ENCODE measurements around the gene CMTM6.
A peak's percentile ranks its signal among the peaks of the same experiment; 100 is the strongest.
"Not testable (repeated sequence)": the region's sequence is repeated elsewhere in the genome, so short reads cannot be mapped to it uniquely, and the experiment has no call there.

Gene CMTM6

DNA sequence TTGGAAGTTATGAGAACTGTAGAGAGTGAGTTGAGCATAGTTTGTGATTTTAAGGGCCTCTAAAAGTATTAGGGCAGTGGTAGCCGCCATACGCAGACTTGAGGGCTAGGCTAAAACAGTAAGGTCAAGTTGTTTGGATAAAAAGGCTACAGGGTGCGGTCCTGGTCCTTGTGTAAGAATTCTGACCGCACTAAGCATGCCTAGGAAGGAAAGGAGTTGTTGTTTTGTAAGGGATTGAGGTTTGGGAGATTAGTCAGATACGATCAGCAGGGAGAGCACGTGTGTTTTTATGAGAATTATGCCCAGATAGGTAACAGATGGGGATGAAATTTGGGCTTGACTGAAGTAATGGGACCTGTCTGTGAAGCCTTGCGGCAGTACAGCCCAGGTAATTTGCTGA is 39.2 kb downstream of the CMTM6 start:
- not testable (repeated sequence) for DNase-seq

DNA sequence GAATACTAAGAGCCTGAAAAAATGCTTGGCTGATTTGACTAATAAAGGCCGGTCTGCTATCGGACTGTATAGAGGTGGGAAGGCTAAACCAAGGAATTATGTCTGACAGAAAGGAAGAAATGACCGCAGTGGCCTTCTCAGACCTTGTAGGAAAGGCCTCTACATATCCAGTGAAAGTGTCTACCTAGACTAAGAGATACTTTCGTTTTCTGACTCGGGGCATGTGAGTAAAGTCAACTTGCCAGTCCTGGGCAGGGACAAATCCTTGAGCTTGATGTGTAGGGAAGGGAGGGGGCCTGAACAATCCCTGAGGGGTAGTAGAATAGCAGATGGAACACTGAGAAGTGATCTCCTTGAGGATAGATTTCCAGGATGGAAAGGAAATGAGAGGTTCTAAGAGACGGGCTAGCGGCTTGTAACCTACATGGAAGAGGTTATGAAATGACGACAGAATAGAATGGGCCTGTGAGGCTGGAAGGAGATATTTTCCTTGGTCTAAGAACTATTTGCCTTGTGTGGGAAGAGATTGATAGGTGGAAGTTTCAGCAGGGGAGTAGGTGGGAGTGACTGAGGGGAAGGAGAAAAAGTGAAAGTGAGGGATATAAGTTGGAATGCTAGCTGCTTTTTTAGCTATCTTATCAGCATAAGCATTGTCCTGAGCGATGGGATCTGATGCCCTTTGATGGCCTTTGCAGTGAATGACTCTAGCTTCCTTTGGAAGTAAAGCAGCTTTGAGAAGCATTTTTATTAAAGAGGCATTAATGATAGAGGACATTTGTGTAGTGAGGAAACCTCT is 40.3 kb downstream of the CMTM6 start:
- DNase-seq = not testable (repeated sequence)

DNA sequence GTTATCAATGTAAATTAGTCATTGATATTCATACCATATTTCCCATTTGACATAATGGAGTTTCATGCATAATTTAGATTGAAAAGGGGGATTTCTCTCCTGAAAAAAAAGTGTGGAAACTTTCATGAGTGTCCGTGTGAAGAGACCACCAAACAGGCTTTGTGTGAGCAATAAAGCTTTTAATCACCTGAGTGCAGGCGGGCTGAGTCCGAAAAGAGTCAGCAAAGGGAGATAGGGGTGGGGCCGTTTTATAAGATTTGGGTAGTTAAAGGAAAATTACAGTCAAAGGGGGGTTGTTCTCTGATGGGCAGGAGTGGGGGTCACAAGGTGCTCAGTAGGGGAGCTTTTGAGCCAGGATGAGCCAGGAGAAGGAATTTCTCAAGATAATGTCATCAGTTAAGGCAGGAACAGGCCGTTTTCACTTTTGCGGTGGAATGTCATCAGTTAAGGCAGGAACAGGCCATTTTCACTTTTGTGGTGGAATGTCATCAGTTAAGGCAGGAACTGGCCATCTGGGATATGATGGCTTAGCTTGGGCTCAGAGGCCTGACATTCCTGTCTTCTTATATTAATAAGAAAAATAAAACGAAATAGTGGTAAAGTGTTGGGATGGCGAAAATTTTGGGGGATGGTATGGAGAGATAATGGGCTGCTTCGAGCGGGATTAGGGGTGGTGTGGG is 41.7 kb downstream of the CMTM6 start:
- DNase-seq = not testable (repeated sequence)

DNA sequence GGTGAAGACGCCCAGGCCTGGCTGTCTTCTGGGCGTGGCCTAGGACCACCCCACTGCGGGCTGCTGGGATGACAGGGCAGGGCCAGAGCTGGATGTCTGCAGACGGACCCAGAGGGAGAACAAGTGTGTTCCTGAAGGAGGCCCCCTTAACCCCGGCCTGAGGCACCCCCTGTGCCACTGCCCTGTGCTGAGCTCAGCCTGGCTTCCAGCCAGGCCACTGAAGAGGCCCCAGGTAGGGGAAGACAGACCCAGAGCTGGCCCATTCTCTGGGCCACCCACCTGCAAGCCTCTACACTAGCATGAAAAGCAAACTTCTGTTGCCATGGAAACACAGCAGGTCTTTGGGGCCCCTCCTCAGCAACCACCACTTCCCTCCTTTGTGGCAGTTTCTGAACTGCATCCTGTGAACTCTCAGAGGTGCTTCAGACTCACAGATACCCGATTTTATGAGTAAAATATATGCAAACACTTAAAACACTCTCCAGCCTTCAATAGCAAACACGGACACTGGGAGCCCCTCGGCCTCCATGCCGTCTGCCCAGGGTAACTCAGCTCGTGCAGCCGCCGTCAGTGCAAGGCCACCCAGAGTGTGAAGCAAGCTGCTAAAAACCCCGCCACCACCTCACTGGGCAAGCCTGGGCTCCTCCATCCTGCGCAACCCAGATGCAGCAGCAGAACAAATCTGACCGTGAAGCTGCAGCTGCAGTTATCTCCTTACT is 42.5 kb downstream of the CMTM6 start:
- DNase-seq = no peak

DNA sequence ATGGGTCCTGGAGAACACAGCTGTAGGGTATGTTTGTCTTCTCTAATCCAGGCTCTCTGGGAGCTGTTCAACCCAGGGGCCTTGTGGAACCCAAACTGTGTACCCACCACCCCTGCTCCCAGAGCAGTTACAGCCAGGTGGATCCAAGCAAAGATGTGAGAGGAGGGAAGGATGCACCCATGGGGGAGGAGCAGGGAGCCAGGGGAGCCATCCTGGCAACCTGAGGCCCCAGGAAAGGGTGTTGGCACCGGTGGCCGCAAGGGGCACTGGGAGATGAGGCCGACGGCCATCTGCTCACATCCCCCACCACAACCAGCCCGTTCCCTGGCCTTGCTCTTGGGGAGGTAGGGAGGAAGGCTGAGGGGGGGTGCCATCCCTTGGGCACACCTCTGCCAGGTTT is 43.2 kb downstream of the CMTM6 start:
- no peak for DNase-seq

DNA sequence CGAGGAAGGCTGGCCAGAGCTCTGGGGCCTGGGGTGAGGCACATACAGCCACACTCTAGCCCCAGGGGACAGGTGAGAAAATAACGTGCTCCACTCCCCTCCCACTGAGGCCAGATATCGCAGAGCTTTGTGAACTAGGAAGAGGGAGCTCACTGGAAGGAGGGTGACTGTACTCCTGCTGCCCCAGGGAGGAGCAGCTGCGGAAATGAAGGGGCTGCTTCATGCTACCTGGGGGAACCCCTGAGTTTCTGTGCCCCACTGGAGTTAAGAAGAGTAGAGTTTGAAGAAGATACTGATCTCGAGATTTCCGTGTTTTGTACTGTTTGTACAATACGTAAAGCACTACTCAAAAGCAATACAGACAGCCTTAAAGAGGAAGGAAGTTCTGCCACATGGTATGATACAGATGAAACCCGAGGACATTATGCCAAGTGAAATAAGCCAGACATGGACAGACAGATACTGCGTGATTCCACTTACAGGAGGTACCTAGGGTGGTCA is 44.6 kb downstream of the CMTM6 start:
- DNase-seq = peak; percentile 4

DNA sequence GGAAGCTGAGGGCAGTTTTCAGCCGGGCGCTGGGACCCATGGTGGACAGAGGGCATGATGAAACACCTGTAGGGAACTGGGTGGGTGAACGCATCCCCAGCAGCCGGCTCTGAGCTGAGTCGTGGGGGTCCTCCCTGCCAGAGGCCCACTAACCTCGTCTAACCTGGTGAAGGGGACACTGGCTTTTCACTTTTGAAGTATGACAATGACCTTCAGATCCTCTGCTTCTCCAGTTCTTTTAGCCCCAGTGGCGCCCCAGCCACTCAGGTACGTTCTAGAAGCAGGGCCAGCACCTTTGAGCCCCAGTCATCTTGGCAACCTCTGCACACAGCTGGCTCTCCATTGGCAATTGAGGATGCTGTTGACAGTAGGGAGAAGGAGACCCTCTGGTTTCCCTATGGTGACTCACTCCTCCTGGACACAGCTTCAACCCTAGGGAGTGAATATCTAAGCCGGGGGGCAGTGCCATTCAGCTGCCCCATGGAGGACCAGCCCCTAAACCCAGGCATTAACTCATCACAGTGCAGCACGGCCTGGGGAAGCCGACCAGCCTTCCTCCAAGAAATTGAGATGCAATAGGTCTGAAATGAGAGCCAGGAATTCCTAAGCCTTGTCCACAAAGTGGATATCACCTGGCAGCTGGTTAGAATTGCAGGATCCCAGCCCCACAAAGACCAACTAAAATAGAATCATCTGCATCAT is 46.1 kb downstream of the CMTM6 start:
- DNase-seq = no peak

DNA sequence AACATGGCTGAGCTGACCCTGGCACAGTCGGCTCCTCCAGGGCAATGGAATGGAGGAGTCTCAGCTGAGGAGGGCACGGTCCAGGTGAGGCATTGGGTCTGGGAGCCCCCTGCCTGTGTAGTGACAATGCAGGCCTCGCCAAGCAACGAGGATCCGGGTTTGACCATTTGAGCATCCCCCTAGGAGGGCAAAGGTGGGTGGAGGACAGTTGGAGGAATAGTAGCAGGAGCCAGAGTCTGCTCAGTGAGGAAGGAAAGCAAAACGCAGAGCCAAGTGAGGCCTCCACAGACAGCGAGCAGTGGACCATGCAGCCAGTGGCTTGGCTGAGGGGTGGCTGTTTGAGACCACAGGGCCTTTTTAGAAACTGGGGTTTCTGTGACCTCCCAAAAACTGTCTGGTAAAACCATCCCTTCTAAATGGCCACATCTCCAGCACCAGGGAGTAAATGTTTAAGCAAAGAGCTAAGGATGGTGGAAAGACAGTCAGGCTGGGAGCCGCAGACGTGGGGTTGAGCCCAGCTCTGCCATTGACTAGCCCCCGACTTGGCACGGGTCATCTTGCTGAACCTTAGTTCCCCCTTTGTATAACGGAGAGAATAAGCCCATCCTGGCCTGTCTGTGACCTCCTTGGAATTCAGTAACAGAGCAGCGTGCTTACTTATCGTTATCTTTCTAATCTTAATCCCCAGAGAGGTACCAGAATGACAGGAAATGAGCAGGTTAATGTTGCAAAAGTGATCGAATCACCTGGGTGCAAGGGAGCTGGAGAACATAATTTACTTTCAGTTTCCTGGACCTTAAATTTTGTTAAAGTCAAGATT is 46.8 kb downstream of the CMTM6 start:
- DNase-seq = no peak

DNA sequence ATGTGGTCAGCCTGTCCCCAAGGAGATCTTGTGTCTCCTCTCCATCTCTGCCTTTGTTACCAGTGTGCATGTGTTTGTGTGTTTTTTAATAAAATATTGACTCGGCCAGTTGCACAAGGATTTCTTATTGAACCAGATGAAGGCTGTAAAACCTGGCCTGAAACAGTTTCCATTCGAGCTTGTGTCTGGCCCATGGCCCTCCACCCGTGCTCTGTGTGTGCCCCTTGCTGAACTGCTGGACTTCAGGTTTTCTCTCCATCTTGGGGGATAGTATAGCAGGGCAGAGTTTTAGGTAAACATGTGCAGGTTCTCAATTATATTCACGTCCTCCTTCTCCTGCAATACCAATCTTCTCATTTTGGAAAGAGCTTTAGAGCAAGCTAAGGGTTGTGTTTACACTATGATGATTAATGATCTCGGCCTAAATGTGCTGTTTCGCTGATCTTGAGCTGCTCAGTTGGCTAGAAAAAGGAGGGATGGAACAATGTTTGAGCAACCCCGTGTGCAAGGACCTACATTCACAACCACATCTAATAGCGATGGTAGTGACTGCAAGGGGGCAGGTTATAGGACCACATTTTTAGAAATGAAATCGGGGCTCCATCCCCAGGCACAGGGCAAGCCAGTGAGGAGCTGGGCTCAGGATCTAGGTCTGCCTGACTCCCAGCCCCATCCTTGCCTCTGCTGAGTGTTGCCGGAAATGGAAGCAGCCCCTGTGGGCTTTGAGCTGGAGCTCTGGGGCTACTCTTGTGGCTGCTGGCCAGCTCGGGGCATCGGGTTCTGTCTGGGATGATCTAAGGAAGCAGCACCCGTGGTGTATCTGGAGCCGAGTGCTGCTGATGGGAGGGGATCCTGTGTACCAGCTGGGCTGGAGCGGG is 47.7 kb downstream of the CMTM6 start:
- no peak for DNase-seq

DNA sequence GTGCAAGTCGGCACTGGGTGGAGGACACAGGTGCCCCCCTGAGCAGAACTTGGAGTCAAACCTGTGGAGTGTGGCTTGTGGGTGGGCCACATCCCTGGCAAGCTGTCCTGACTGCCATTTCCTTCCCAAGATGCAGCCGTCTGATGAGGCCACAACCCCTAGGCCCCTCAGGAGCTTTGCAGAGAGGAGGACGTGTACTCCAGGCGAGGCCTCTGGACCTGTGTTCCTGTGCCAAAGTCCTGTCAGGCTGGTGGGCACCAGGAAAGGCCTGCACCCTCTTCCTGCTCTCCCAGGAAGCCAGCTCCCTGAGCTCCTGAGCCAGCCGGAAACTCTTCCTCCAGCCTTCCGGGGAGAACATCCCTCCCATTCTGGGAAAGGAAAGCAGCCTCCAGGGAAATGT is 48.5 kb downstream of the CMTM6 start:
- DNase-seq = no peak

DNA sequence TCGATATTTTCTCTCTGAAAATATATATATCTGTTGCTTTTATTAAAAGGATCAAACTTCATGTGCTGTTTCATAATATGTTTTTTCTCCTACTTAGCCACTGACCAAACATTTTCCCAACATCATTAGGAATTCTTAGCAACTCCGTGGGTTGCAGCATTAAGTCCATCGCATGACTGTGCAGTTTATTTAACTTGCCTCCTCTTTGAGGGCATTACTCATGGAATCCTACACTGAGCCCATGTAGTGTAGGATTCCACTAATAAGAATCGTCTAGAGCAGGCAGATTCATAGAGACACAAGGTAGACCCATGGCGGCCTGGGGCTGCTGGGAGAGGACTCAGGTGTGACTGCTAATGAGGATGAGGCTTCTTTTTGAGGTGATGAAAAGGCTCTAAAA is 49.3 kb downstream of the CMTM6 start:
- no peak for DNase-seq

DNA sequence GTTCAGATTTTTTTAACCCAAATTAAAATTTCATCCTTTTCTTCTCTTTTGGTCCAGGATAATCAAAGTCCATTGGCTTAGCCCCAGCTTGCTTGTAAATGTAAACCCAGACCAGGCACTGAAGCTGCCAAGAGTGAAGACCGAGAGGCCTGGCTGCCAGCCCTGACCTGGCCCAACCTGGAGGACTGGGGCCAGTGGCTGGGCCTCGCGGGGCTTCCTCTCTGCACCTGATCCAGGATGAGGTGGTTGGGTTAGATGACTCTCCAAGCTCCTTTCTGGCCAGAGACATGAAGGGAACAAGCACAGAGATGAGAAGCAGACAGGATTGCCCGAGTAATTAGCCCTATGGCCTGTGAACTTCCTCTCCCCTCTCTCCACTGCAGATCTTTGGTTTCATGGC is 50.6 kb downstream of the CMTM6 start:
- no peak for DNase-seq

DNA sequence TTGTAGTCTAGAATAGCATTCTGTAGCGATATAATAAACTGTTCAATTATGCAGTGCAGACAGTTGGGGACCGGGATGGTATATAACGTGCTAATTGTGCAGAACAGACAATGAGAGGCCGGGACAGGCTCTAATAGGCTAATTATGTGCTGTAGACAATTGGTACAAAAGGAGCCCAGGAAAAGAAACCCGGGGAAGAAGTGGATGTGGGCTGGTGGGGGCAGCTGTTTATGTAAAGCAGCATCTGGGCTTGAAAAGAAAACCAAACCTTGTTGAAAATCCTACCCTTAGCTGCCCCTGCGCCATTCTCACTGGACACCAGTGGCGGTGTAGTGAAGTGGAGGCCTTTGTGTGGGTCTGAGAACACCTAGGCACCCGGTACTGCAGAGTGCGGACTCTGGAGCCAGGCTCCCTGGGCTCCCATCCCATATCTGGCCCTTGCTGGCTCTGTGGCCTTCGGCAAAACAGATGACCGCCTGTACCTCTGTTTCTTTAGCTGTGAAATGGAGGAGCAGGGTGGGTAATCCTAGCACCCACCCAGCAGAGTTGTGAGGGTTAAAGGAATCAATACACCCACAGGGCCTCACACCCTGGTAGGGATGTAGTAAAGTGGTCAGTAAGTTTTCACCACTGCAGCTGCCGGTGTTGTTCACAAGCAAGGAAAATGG is 51.5 kb downstream of the CMTM6 start:
- no peak for DNase-seq

DNA sequence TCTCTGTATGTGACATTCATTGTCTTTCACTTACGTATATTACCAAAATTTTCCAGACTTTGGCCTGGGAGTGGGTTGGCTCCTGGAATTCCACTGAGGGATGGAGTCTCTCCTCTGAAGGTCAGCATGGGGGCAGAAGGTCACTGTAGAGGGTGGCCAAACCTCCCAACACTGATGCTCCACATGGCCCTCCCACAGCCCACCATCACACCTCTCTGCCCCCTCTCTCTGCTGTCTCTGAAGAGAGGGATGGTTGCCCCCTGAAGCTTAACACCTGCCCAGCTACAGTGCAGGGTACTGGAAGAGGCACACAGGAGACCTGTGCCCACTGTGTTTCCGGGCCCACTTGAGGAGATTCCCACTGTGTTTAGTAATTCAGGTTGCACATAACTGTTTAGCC is 52.2 kb downstream of the CMTM6 start:
- no peak for DNase-seq

DNA sequence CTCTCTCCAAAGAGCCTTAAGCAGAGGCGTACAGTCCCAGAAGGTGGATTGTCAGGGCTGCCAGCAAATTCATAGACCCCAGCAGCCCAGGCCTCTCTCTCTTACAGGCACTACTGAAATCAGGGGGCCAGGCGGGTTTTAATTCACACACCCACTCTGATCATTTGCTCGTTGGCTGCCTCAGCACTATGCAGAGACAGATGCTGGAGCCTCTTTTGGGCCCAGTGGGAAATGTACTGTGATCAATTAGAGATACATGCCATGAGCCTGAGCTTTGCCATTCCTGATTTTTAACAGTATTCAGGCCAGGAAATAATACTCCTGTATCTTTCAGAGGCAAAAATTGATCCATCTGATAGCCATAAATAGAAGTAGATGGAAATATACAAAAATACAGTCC is 53.0 kb downstream of the CMTM6 start:
- no peak for DNase-seq

DNA sequence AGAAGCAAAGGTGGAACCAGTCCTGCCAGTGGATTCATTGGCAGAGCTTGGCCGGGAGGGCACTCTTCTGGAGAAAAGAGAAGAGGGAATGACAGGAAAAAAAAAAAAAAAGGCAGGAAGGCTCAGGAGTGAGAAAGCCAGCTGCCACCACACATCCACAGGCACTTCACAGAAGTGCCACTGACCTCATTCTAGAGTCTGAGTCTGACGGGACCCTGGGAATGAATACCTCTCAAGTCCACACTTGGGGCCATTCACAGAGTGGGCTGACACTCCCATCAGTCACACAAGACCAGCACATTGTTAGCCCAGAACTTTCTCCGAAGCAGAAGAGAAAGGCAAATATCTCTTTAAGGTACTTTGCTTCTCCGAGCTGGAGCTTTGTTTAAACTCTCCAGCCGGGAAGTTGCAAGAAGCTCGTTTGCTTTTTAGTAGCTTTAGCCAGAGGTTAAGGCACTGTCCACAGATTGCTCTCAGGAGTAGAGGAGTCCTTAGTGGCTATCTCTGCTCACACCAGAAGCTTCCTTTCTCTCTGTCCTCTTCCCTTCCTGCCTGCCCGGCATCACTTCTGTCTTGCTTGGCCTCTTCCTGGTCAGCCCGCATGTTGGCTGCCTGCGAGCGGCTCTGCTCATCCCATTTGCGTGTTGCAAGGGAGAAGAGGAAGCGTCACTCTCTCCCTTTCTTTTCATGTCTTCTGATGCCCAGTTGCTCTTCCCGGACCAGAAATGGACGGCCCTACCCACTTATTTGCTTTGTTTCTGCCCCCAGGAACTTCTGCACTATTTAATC is 53.8 kb downstream of the CMTM6 start:
- DNase-seq = peak; percentile 4

DNA sequence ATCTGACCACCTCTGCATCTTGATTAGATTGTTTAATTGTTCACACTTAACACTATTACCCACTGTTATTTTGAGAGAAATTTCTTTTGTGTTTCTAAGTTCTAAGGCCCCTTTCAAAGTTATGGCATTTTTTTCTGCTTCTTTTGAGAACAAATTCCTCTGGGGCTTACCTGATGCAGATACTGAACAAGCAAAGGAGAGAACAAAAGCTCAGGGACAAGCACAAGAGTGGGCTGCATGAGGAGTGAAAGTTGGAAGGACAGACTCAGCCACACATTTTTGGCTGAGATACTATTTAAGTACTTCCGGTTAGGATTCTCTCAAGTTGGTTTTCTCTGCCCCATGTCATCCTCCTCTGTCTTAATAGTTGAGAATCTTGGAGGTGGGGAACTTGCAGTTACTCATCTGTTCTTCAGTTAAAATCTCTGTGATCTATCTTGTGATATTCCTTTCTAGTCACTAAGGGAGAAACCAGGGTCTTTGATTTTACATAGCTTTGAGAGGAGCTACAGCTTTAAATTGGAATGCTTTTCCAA is 54.7 kb downstream of the CMTM6 start:
- DNase-seq = no peak

DNA sequence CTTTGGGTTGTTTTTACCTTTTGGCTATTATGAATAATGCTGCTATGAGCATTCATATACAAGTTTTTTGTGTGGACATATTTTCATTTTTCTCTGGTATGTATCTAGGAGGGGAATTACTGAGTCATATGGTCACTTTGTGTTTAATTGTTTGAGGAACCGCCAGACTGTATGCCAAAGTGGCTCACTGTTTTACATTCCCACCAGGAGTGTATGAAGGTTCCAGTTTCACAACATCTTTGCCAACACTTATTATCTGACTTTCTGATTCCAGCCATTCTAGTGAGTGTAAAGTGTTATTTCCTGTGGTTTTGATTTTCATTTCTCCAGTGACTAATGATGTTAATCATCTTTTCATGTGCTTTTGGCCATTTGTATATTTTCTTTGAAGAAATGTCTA is 59.2 kb downstream of the CMTM6 start:
- no peak for DNase-seq

DNA sequence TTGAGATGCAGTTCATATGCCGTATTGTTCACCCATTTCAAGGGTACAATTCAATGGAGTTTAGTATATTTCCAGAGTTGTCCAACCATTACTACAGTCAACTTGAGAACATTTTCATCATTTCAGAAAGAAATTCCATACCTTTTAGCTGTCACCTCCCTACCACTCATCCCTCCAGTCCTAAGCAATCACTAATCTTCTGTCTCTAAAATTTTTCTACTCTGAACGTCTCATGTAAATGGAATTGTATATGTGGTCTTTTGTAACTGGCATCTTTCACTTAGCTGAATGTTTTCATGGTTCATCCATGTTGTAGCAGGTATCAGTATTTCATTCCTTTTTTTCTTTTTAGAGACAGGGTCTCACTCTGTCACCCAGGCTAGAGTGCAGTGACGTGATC is 59.9 kb downstream of the CMTM6 start:
- DNase-seq = no peak
